GM18507 (cell line): Measurements from ENCODE around the gene HCST.
"Not testable (repeated sequence)": the region's sequence is repeated elsewhere in the genome, so short reads cannot be mapped to it uniquely, and the experiment has no call there.

Source experiments
- DNase-seq: peaks from one replicate; pipeline ENCODE4 v3.0.0; 2011; ENCODE audit warnings: low read depth; ENCODE audit not compliant: insufficient read length; ENCODE audit errors: extremely low spot score
- FAIRE-seq: peaks from 2 replicates; lab custom pipeline; 2011; peaks lifted over from hg19 to GRCh38; lab: Jason Lieb, UNC

Gene HCST

GRCh38 chr19:35901055-35901644 is 1.2 kb upstream of the HCST start:
- no peak for DNase-seq
- no peak for FAIRE-seq

GRCh38 chr19:35902870-35903475 is 644 bp downstream of the HCST start:
- DNase-seq, result no peak
- no peak for FAIRE-seq

- no peak for DNase-seq
- peak; percentile 99 for FAIRE-seq
Measured at GRCh38 chr19:35903550-35904179, 1.3 kb downstream of the HCST start.

- FAIRE-seq, result no peak
- DNase-seq, result no peak
Measured at GRCh38 chr19:35904311-35905068, 2.2 kb downstream of the HCST start.

GRCh38 chr19:35905178-35905727 is 2.9 kb downstream of the HCST start:
- DNase-seq (no peak), FAIRE-seq (no peak)

DNA sequence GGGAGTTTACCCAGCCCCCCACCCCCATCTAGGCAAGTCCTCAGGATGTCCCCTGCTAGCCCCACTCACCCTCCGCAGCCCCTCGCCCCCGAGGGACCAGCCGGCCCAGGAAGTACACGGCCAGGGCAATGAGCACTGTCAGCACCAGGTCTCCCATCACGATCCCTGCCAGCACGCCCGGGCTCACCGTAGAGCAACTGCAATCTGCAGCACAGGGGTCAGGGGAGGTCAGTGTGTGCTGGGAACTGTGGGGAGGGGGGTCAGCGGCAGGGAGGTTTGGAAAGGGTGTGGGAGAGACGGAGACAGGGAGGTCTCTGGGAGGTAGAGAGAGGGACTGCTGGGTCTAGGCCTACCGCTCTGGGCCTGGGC is 5.0 kb downstream of the HCST start:
- FAIRE-seq, result no peak
- no peak for DNase-seq

- DNase-seq, result no peak
- FAIRE-seq, result no peak
Measured at GRCh38 chr19:35908010-35908441, 5.7 kb downstream of the HCST start, which contains the start of gene TYROBP. Gene TYROBP, minus strand, starts transcription at chr19:35908295. Its CDS starts 67 bp downstream, at chr19:35908228.

- no peak for DNase-seq
- FAIRE-seq, result peak; percentile 81
Measured at GRCh38 chr19:35908973-35909683, 6.8 kb downstream of the HCST start.

GRCh38 chr19:35909684-35910035 is 7.3 kb downstream of the HCST start:
- FAIRE-seq, result no peak

DNA sequence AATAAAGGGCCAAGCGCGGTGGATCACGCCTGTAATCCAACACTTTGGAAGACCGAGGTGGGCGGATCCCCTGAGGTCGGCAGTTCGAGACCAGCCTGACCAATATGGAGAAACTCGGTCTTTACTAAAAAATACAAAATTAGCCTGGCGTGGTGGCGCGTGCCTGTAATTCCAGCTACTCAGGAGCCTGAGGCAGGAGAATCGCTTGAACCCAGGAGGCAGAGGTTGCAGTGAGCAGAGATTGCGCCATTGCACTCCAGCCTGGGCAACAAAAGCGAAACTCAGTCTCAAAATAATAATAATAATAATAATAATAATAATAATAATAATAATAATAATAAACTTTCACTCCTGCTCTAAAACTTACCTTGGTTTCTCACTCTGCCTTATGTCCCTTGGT is 8.0 kb downstream of the HCST start:
- not testable (repeated sequence) for FAIRE-seq, DNase-seq

More at GRCh38 chr19:35909684-35910035, 7.3 kb downstream of the HCST start:
- no peak for DNase-seq

- FAIRE-seq (no peak), DNase-seq (no peak)
Measured at GRCh38 chr19:35911173-35911572, 8.8 kb downstream of the HCST start.

DNA sequence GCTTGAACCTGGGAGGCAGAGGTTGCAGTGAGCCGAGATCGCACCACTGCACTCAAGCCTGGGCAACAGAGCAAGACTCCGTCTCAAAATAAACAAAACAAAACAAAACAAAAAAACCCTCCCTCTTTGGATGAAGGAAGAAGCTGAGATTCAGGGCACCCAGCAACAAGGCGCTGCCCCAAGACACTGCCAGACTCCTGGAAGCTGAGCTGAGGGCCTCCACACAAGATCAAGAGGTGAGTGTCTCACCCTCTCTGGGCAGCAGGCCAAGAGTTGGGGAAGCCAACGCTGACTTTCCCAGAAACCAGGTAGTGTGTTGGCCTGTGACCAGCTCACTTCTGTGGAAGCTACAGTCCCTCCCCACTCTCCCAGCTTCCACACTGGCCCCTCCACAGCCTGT is 9.5 kb downstream of the HCST start:
- FAIRE-seq (no peak), DNase-seq (no peak)

DNA sequence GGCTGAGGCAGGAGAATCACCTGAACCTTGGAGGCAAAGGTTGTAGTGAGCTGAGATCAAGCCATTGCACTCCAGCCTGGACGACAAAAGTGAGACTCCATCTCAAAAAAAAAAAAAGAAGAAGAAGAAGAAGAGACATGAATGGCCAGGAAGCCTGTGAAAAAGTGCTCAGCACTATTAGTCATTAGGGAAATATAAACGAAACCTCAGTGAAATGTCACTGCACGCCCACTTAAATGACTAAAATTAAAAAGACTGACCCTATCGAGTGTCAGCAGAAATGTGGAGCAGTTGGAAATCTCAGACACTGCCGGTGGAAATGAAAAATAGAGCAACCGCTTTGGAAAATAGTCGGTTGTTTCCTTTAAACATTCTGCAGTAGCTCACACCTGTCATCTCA is 11.3 kb downstream of the HCST start:
- FAIRE-seq (peak; percentile 77), DNase-seq (no peak)

DNA sequence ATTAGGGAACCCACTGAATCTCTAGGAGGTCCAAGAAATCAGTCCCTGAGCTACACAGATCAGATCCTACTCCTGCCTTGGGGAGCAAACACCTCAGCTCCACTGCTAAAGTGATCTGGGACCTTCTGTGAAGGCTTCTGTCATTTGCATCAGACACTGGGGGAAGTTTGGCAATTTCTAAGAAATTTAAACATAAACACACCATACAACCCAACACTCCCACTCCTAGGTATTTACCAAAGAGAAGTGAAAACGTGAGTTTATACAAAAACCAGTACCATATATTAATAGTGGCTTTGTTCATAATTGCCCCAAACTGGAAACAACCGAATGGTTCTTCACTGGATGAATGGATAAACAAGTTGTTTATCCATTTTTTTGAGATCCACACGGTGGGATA is 13.1 kb downstream of the HCST start:
- FAIRE-seq, result peak; percentile 69
- DNase-seq, result no peak

- FAIRE-seq (no peak), DNase-seq (no peak)
Measured at GRCh38 chr19:35919306-35919705, 17.0 kb downstream of the HCST start.

DNA sequence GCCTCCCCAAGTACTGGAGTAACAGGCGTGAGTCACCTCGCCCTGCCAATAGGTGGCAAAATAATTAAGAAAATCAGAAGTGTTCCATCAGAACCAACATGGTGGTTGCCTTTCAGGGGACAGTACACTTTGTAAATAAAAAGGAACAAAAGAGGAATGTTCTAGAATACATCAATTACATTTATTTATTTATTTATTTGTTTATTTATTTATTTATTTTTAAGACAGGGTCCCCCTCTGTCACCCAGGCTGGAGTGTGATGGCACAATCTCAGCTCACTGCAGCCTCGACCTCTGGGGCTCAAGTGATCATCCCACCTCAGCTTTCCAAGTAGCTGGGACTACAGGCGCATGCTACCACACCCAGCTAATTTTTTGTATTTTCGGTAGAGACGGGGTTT is 18.7 kb downstream of the HCST start:
- FAIRE-seq (no peak), DNase-seq (no peak)

GRCh38 chr19:35925501-35925900 is 23.2 kb downstream of the HCST start:
- FAIRE-seq, result no peak

DNA sequence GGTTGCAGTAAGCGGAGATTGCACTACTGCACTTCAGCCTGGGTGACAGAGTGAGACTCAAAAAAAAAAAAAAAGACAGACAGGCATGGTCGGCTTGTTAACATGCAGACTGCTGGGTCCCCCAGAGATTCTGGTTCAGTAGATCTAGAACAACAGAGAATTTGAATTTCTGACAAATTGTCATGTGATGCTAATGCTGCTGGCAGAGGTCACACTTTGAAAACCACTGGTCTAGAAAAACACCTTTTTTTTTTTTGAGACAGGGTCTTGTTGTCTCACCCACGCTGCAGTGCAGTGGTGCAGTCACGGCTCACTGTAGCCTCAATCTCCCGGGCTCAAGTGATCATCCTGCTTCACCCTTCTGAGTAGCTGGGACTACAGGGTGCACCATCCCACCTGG is 26.2 kb downstream of the HCST start:
- DNase-seq (no peak), FAIRE-seq (peak; percentile 62)

More at GRCh38 chr19:35925501-35925900, 23.2 kb downstream of the HCST start:
- no peak for DNase-seq

GRCh38 chr19:35929876-35930275 is 27.5 kb downstream of the HCST start:
- DNase-seq (no peak), FAIRE-seq (peak; percentile 73)
